DND-41 (cell line): ENCODE measurements around the gene KAZALD1.

Experiments used
- EZH2 ChIP-seq: IDR thresholded peaks from 3 replicates; pipeline ENCODE4 v1.6.1; 2012; ENCODE audit warnings: borderline replicate concordance, low read depth, mild to moderate bottlenecking, moderate library complexity, low read length, inconsistent platforms; ENCODE audit not compliant: severe bottlenecking
- TF ChIP-seq, protein P1 (sequence below): IDR thresholded peaks from 2 replicates; pipeline ENCODE4 v1.5.1; 2012; ENCODE audit warnings: borderline replicate concordance, low read length, moderate library complexity, mild to moderate bottlenecking; ENCODE audit not compliant: poor library complexity, severe bottlenecking; ENCODE audit errors: extremely low read depth

DNA sequence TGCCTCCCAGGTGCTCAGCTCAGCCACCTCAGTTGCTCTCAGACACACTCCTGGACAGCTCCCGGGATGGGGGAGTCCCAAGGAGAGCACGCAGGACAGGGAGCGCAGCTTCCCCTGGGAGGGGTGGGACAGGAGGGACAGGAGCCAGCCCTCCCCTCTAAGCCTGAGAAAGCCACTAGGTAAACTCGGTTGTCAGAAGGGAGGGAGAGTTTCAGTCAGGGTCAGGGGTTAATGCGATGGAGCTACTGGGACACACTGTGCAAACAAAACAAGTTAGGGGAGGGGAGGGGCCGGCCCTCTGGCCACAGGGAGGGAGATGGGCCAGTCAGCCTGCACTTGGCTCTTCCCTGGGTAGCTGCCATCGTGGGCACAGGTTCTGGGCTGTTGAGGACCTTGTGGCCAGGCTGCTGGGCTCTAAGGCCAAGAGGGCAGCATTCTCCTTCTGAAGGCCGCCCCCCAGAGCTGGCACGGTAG lies 31.1 kb downstream of the KAZALD1 start:
- TF ChIP-seq, protein P1, sequence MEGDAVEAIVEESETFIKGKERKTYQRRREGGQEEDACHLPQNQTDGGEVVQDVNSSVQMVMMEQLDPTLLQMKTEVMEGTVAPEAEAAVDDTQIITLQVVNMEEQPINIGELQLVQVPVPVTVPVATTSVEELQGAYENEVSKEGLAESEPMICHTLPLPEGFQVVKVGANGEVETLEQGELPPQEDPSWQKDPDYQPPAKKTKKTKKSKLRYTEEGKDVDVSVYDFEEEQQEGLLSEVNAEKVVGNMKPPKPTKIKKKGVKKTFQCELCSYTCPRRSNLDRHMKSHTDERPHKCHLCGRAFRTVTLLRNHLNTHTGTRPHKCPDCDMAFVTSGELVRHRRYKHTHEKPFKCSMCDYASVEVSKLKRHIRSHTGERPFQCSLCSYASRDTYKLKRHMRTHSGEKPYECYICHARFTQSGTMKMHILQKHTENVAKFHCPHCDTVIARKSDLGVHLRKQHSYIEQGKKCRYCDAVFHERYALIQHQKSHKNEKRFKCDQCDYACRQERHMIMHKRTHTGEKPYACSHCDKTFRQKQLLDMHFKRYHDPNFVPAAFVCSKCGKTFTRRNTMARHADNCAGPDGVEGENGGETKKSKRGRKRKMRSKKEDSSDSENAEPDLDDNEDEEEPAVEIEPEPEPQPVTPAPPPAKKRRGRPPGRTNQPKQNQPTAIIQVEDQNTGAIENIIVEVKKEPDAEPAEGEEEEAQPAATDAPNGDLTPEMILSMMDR, result no peak
- no peak for TF ChIP-seq EZH2
